H9 (cell line): ENCODE data around the gene HOXB1. TPM values are rescaled to one million over a fixed set of nuclear protein-coding genes. Genes with fewer than 3 reads are reported as not detected.

Source experiments
- DNase-seq: peaks from one replicate; pipeline ENCODE4 v3.0.0-alpha.2; 2017
- H2AFZ ChIP-seq: one replicate; pipeline ENCODE4 v1.6.1; 2013; ENCODE audit warnings: mild to moderate bottlenecking, low read length, control low read depth, moderate library complexity
- H2AK5ac ChIP-seq: 2 replicates; pipeline ENCODE4 v1.6.1; 2013; ENCODE audit warnings: low read length, control low read depth, mixed read lengths; ENCODE audit not compliant: insufficient read length
- H2BK120ac ChIP-seq: one replicate; pipeline ENCODE4 v1.6.1; 2013; ENCODE audit warnings: low read depth, mild to moderate bottlenecking, low read length, control low read depth, inconsistent platforms; ENCODE audit not compliant: poor library complexity, severe bottlenecking
- H2BK12ac ChIP-seq: 2 replicates; pipeline ENCODE4 v1.6.1; 2013; ENCODE audit warnings: low read length, control low read depth, mixed read lengths, low read depth; ENCODE audit not compliant: insufficient read length
- H2BK15ac ChIP-seq: 2 replicates; pipeline ENCODE4 v1.6.1; 2013; ENCODE audit warnings: low read depth, low read length, control low read depth
- H2BK20ac ChIP-seq: one replicate; pipeline ENCODE4 v1.6.1; 2013; ENCODE audit warnings: low read depth, mild to moderate bottlenecking, low read length, control low read depth, inconsistent platforms; ENCODE audit not compliant: poor library complexity, severe bottlenecking
- H2BK5ac ChIP-seq: 2 replicates; pipeline ENCODE4 v1.6.1; 2013; ENCODE audit warnings: low read length, control low read depth, mixed read lengths; ENCODE audit not compliant: insufficient read length
- H3K14ac ChIP-seq: 2 replicates; pipeline ENCODE4 v1.6.1; 2013; ENCODE audit warnings: low read length, control low read depth; ENCODE audit not compliant: insufficient read depth
- H3K18ac ChIP-seq: 2 replicates; pipeline ENCODE4 v1.6.1; 2013; ENCODE audit warnings: low read depth, mild to moderate bottlenecking, mixed read lengths, low read length, control low read depth; ENCODE audit not compliant: insufficient read length
- H3K23ac ChIP-seq: 2 replicates; pipeline ENCODE4 v1.6.1; 2013; ENCODE audit warnings: low read length, control low read depth, mixed read lengths, low read depth; ENCODE audit not compliant: insufficient read length
- H3K23me2 ChIP-seq: 2 replicates; pipeline ENCODE4 v1.6.1; 2013; ENCODE audit warnings: low read depth, mild to moderate bottlenecking, mixed read lengths, low read length, control low read depth; ENCODE audit not compliant: insufficient read length, poor library complexity, severe bottlenecking
- H3K27ac ChIP-seq: 2 replicates; pipeline ENCODE4 v1.5.1; 2013; ENCODE audit warnings: low read length, control low read depth, mixed read lengths, low read depth; ENCODE audit not compliant: insufficient read length
- H3K27me3 ChIP-seq: 2 replicates; pipeline ENCODE4 v1.6.1; 2013; ENCODE audit warnings: low read length, control low read depth, inconsistent platforms; ENCODE audit not compliant: insufficient read depth
- H3K4ac ChIP-seq: 2 replicates; pipeline ENCODE4 v1.6.1; 2013; ENCODE audit warnings: low read depth, mild to moderate bottlenecking, control low read depth, inconsistent platforms, low read length, moderate library complexity
- H3K4me1 ChIP-seq: 2 replicates; pipeline ENCODE4 v1.6.1; 2013; ENCODE audit warnings: low read length, control low read depth, inconsistent platforms; ENCODE audit not compliant: insufficient read depth
- H3K4me2 ChIP-seq: 2 replicates; pipeline ENCODE4 v1.6.1; 2013; ENCODE audit warnings: low read length, control low read depth, mixed read lengths; ENCODE audit not compliant: insufficient read length, insufficient read depth
- H3K56ac ChIP-seq: 2 replicates; pipeline ENCODE4 v1.6.1; 2013; ENCODE audit warnings: low read depth, mild to moderate bottlenecking, mixed read lengths, low read length, control low read depth; ENCODE audit not compliant: insufficient read length
- H3K79me1 ChIP-seq: 2 replicates; pipeline ENCODE4 v1.6.1; 2013; ENCODE audit warnings: low read depth, mild to moderate bottlenecking, moderate library complexity, low read length, control low read depth, inconsistent platforms; ENCODE audit not compliant: insufficient read depth, poor library complexity, severe bottlenecking
- H3K79me2 ChIP-seq: 2 replicates; pipeline ENCODE4 v1.6.1; 2013; ENCODE audit warnings: low read length, control low read depth, inconsistent platforms; ENCODE audit not compliant: insufficient read depth
- H3K9ac ChIP-seq: 2 replicates; pipeline ENCODE4 v1.6.1; 2013; ENCODE audit warnings: low read length, control low read depth, mixed read lengths; ENCODE audit not compliant: insufficient read length; ENCODE audit errors: extremely low read depth
- H3K9me3 ChIP-seq: one replicate; pipeline ENCODE4 v1.6.1; 2013; ENCODE audit warnings: low read depth, low read length, inconsistent platforms; ENCODE audit not compliant: control insufficient read depth
- H3T11ph ChIP-seq: one replicate; pipeline ENCODE4 v1.6.1; 2013; ENCODE audit warnings: mild to moderate bottlenecking, low read length, control low read depth, inconsistent platforms
- H4K20me1 ChIP-seq: one replicate; pipeline ENCODE4 v1.6.1; 2013; ENCODE audit not compliant: control insufficient read depth, insufficient read length, insufficient read depth
- H4K5ac ChIP-seq: 2 replicates; pipeline ENCODE4 v1.6.1; 2013; ENCODE audit warnings: low read depth, mild to moderate bottlenecking, mixed read lengths, low read length, control low read depth; ENCODE audit not compliant: insufficient read length
- H4K8ac ChIP-seq: replicated peaks from 2 replicates; pipeline ENCODE4 v1.6.1; 2013; ENCODE audit warnings: low read length, control low read depth, mixed read lengths, low read depth; ENCODE audit not compliant: insufficient read length
- H4K91ac ChIP-seq: 2 replicates; pipeline ENCODE4 v1.6.1; 2013; ENCODE audit warnings: low read depth, mild to moderate bottlenecking, moderate library complexity, mixed read lengths, low read length, control low read depth; ENCODE audit not compliant: insufficient read length
- H3K27ac Mint-ChIP-seq, 3 experiments: 2 replicates in 2 of 3; 3 replicates in 1 of 3; pipeline ENCODE4 v1.8.0; 2020 to 2021; ENCODE audit warnings: mixed read lengths in 3 of 3, mild to moderate bottlenecking in 1 of 3, moderate library complexity in 1 of 3
- H3K27me3 Mint-ChIP-seq: 2 replicates; pipeline ENCODE4 v1.8.0; 2021; ENCODE audit warnings: low read depth, mild to moderate bottlenecking, moderate library complexity, mixed read lengths
- H3K36me3 Mint-ChIP-seq, 3 experiments: 2 replicates in 2 of 3; 3 replicates in 1 of 3; pipeline ENCODE4 v1.8.0; 2020 to 2021; ENCODE audit warnings: low read depth in 3 of 3, mixed read lengths in 3 of 3; ENCODE audit not compliant: insufficient read depth in 1 of 3
- H3K4me1 Mint-ChIP-seq, 2 experiments: 2 replicates each; pipeline ENCODE4 v1.8.0; 2020; ENCODE audit warnings: mixed read lengths in 2 of 2
- H3K4me3 Mint-ChIP-seq, 2 experiments: 2 replicates in 1 of 2; 3 replicates in 1 of 2; pipeline ENCODE4 v1.8.0; 2020 to 2021; ENCODE audit warnings: mild to moderate bottlenecking in 2 of 2, mixed read lengths in 2 of 2, moderate library complexity in 1 of 2
- H3K9me3 Mint-ChIP-seq, 2 experiments: 2 replicates in 1 of 2; 3 replicates in 1 of 2; pipeline ENCODE4 v1.8.0; 2020; ENCODE audit warnings: mild to moderate bottlenecking in 2 of 2, mixed read lengths in 2 of 2, moderate library complexity in 1 of 2
- CTCF ChIP-seq: fragments of 200-600 bp; sonication (generic); conservative IDR thresholded peaks from 3 replicates; pipeline ENCODE4 v1.8.0; 2021; ENCODE audit warnings: antibody characterized with exemption, mild to moderate bottlenecking
- WGBS: extraction: QIAGEN DNeasy Blood & Tissue Kit; methylation state at CpG from one replicate; pipeline ENCODE4 v1.1.7; 2013; ENCODE audit warnings: missing lambda C conversion rate, low lambda C conversion rate, mixed read lengths; ENCODE audit not compliant: insufficient read length; ENCODE audit errors: extremely low coverage; 5-methylcytosine and 5-hydroxymethylcytosine counted together
- total RNA-seq: library from RNA; stranded (reverse); gene quantifications from 2 replicates; pipeline ENCODE4 v1.2.1, GENCODE V29; 2021

Gene HOXB1
- total RNA-seq, 1 experiment from 2014 or later, result not detected

- H3K36me3 Mint-ChIP-seq, result no peaks in the 10 kb centered on the region; a peak in 1 of 7 replicates
- H3K4me1 ChIP-seq, result no peaks in the 10 kb centered on the region
- H3K9ac ChIP-seq, result no peak overlapping the region
- no peak overlapping the region for H3K18ac ChIP-seq
- H2BK5ac ChIP-seq, result no peak overlapping the region
- peaks cover 77% of the 10 kb centered on the region for H3K27me3 ChIP-seq
- H4K8ac ChIP-seq, result no peak overlapping the region
- peaks cover 6% of the 10 kb centered on the region for H3K23me2 ChIP-seq
- H3K4me1 Mint-ChIP-seq, result peaks cover 25 to 52% of the 10 kb centered on the region in 2 experiments
- H3K79me1 ChIP-seq, result no peaks in the 10 kb centered on the region
- no peak overlapping the region for H2BK12ac ChIP-seq
- H4K5ac ChIP-seq, result no peak overlapping the region
- no peaks in the 10 kb centered on the region for H3K9me3 ChIP-seq
- no peaks in the 10 kb centered on the region for H4K20me1 ChIP-seq
- no peak overlapping the region for H4K91ac ChIP-seq
- peak overlapping the region; percentile 24 for H3K4me2 ChIP-seq
- H3K79me2 ChIP-seq, result no peaks in the 10 kb centered on the region
- H3T11ph ChIP-seq, result no peak overlapping the region
- no peak overlapping the region for H3K56ac ChIP-seq
- H3K4ac ChIP-seq, result no peak overlapping the region
- H2BK20ac ChIP-seq, result no peak overlapping the region
- H2AK5ac ChIP-seq, result no peak overlapping the region
- H3K27me3 Mint-ChIP-seq, result peaks cover 98% of the 10 kb centered on the region
- H2BK120ac ChIP-seq, result no peak overlapping the region
- H3K27ac ChIP-seq, result no peak overlapping the region
- no peak for DNase-seq
- H2BK15ac ChIP-seq, result no peak overlapping the region
- no peak overlapping the region for H2AFZ ChIP-seq
- TF ChIP-seq CTCF, result no peak
- no peak overlapping the region for H3K14ac ChIP-seq
- H3K9me3 Mint-ChIP-seq, result peaks cover 0 to 17% of the 10 kb centered on the region in 2 experiments; a peak in 2 of 5 replicates
- H3K4me3 Mint-ChIP-seq, result peak overlapping the region; percentile 32 to 70
- WGBS, result no CpG with 5 or more reads among the region's 12 CpGs
- H3K23ac ChIP-seq, result no peak overlapping the region
- no peak overlapping the region for H3K27ac Mint-ChIP-seq
Observed at GRCh38 chr17:48542698-48543106, 11.9 kb upstream of the HOXB1 start.
